IPS DF 4.7 (cell line): ENCODE measurements around the gene PCOLCE2.
"Not testable (repeated sequence)": the region's sequence is repeated elsewhere in the genome, so short reads cannot be mapped to it uniquely, and the experiment has no call there.

Source experiments
- DNase-seq: peaks from one replicate; pipeline ENCODE4 v3.0.0-alpha.2; 2013; ENCODE audit warnings: low spot score; ENCODE audit errors: extremely low read depth

The PCOLCE2 gene

GRCh38 chr3:142898346-142899213 is 9.7 kb upstream of the PCOLCE2 start:
- DNase-seq, result no peak

GRCh38 chr3:142897807-142898206 is 8.9 kb upstream of the PCOLCE2 start:
- DNase-seq, result no peak

- DNase-seq, result no peak
Observed at GRCh38 chr3:142896996-142897395, 8.1 kb upstream of the PCOLCE2 start.

GRCh38 chr3:142896201-142896755 is 7.4 kb upstream of the PCOLCE2 start:
- DNase-seq, result no peak

- no peak for DNase-seq
Observed at GRCh38 chr3:142894493-142894892, 5.6 kb upstream of the PCOLCE2 start.

GRCh38 chr3:142892714-142893113 is 3.8 kb upstream of the PCOLCE2 start:
- no peak for DNase-seq

- no peak for DNase-seq
Observed at GRCh38 chr3:142890592-142890991, 1.7 kb upstream of the PCOLCE2 start.

- DNase-seq, result no peak
Observed at GRCh38 chr3:142889212-142890014, 530 bp upstream of the PCOLCE2 start.

- no peak for DNase-seq
Observed at GRCh38 chr3:142888099-142888480, 793 bp downstream of the PCOLCE2 start.

- no peak for DNase-seq
Observed at GRCh38 chr3:142886940-142887339, 1.9 kb downstream of the PCOLCE2 start.

- DNase-seq, result no peak
Observed at GRCh38 chr3:142886021-142886420, 2.9 kb downstream of the PCOLCE2 start.

GRCh38 chr3:142884531-142884930 is 4.4 kb downstream of the PCOLCE2 start:
- DNase-seq, result no peak

- DNase-seq, result not testable (repeated sequence)
Observed at GRCh38 chr3:142883534-142883933, 5.3 kb downstream of the PCOLCE2 start.

GRCh38 chr3:142881445-142882224 is 7.2 kb downstream of the PCOLCE2 start:
- no peak for DNase-seq

- DNase-seq, result no peak
Observed at GRCh38 chr3:142878649-142879300, 10.1 kb downstream of the PCOLCE2 start.

GRCh38 chr3:142876417-142876816 is 12.5 kb downstream of the PCOLCE2 start:
- no peak for DNase-seq

- DNase-seq, result no peak
Observed at GRCh38 chr3:142875583-142876207, 13.2 kb downstream of the PCOLCE2 start.

GRCh38 chr3:142875099-142875498 is 13.8 kb downstream of the PCOLCE2 start:
- no peak for DNase-seq

GRCh38 chr3:142868382-142868781 is 20.5 kb downstream of the PCOLCE2 start:
- DNase-seq, result not testable (repeated sequence)
